IMR-90 (cell line): ENCODE results near the gene TTC28. TPM values are rescaled to one million over a fixed set of nuclear protein-coding genes. Genes with fewer than 3 reads are reported as not detected.

Experiments used
- ATAC-seq: fragments of 200-7000 bp; cut with Tn5 transposase; 2 replicates; pipeline ENCODE4 v1.9.1; 2020; ENCODE audit warnings: low read depth, mild to moderate bottlenecking, moderate library complexity
- BruUV-seq: library from RNA; stranded (reverse); fragments of 400-500 nt; replicated peaks from 2 replicates; lab custom pipeline; 2021; lab: Mats Ljungman, UMichigan
- CTCF ChIA-PET: fragments of 300-600 bp; formaldehyde crosslinking; extraction: SDS; loops from one replicate; lab custom pipeline; 2021; ENCODE audit warnings: antibody characterized with exemption; lab: Yijun Ruan, JAX
- POLR2A ChIA-PET: fragments of 300-600 bp; sonication (Branson Sonifier 250); formaldehyde crosslinking; loops from one replicate; lab custom pipeline; 2022; ENCODE audit warnings: antibody characterized with exemption; ENCODE audit not compliant: unreplicated experiment; lab: Charles Lee
- DNase-seq: peaks from one replicate; pipeline ENCODE4 v3.0.0; 2013
- H2AFZ ChIP-seq: replicated peaks from 2 replicates; pipeline ENCODE3; 2013; ENCODE audit warnings: low read length, mild to moderate bottlenecking; ENCODE audit not compliant: poor library complexity
- H2AK5ac ChIP-seq: 2 replicates; pipeline ENCODE4 v1.6.1; 2013; ENCODE audit warnings: low read depth, low read length, inconsistent platforms
- H2AK9ac ChIP-seq: replicated peaks from 2 replicates; pipeline ENCODE3; 2013; ENCODE audit warnings: mild to moderate bottlenecking, low read depth, low read length, moderate library complexity; ENCODE audit not compliant: poor library complexity
- H2BK120ac ChIP-seq: 2 replicates; pipeline ENCODE4 v1.6.1; 2013; ENCODE audit warnings: low read depth, low read length, inconsistent platforms
- H2BK15ac ChIP-seq: 3 replicates; pipeline ENCODE4 v1.6.1; 2013; ENCODE audit warnings: low read depth, low read length, inconsistent platforms
- H2BK20ac ChIP-seq: 2 replicates; pipeline ENCODE4 v1.6.1; 2013; ENCODE audit warnings: low read depth, mild to moderate bottlenecking, inconsistent platforms, low read length, moderate library complexity
- H2BK5ac ChIP-seq: 2 replicates; pipeline ENCODE4 v1.6.1; 2013; ENCODE audit warnings: mild to moderate bottlenecking, low read depth, low read length, inconsistent platforms; ENCODE audit not compliant: poor library complexity, severe bottlenecking
- H3K14ac ChIP-seq: replicated peaks from 2 replicates; pipeline ENCODE4 v1.6.1; 2013; ENCODE audit warnings: low read depth, low read length, inconsistent platforms
- H3K18ac ChIP-seq: 2 replicates; pipeline ENCODE4 v1.6.1; 2013; ENCODE audit warnings: low read depth, low read length, control low read depth
- H3K23ac ChIP-seq: 2 replicates; pipeline ENCODE4 v1.6.1; 2013; ENCODE audit warnings: low read depth, low read length, inconsistent platforms
- H3K27ac ChIP-seq: 2 replicates; pipeline ENCODE4 v1.5.1; 2013; ENCODE audit warnings: mild to moderate bottlenecking, control low read depth, low read length; ENCODE audit not compliant: insufficient read depth
- H3K27me3 ChIP-seq: 2 replicates; pipeline ENCODE4 v1.6.1; 2013; ENCODE audit warnings: low read length; ENCODE audit not compliant: control insufficient read depth, insufficient read depth
- H3K36me3 ChIP-seq: 2 replicates; pipeline ENCODE4 v1.6.1; 2013; ENCODE audit warnings: low read length, mixed read lengths; ENCODE audit not compliant: control insufficient read depth, insufficient read depth
- H3K4ac ChIP-seq: 2 replicates; pipeline ENCODE4 v1.6.1; 2013; ENCODE audit warnings: low read depth, low read length, inconsistent platforms
- H3K4me1 ChIP-seq: 2 replicates; pipeline ENCODE4 v1.6.1; 2013; ENCODE audit warnings: low read length, mixed read lengths; ENCODE audit not compliant: control insufficient read depth, insufficient read depth
- H3K4me2 ChIP-seq: 2 replicates; pipeline ENCODE4 v1.6.1; 2013; ENCODE audit warnings: low read depth, mild to moderate bottlenecking, control low read depth, low read length, moderate library complexity
- H3K4me3 ChIP-seq: 2 replicates; pipeline ENCODE4 v1.5.1; 2013; ENCODE audit warnings: low read depth, mild to moderate bottlenecking, control low read depth, low read length, moderate library complexity; ENCODE audit not compliant: insufficient read depth
- H3K56ac ChIP-seq: 2 replicates; pipeline ENCODE4 v1.6.1; 2013; ENCODE audit warnings: low read length, inconsistent platforms; ENCODE audit not compliant: insufficient read depth; ENCODE audit errors: extremely low read depth
- H3K79me1 ChIP-seq, 2 experiments: 2 replicates each; pipeline ENCODE4 v1.6.1; 2013; ENCODE audit warnings: low read length in 2 of 2, inconsistent platforms in 1 of 2, low read depth in 1 of 2
- H3K9ac ChIP-seq: 2 replicates; pipeline ENCODE4 v1.6.1; 2013; ENCODE audit warnings: low read depth, low read length, control low read depth
- H3K9me1 ChIP-seq: 2 replicates; pipeline ENCODE4 v1.6.1; 2013; ENCODE audit warnings: low read length, inconsistent platforms; ENCODE audit not compliant: insufficient read depth
- H3K9me3 ChIP-seq: 2 replicates; pipeline ENCODE4 v1.6.1; 2013; ENCODE audit warnings: low read length; ENCODE audit not compliant: control insufficient read depth, insufficient read depth
- H4K20me1 ChIP-seq: 2 replicates; pipeline ENCODE4 v1.6.1; 2013; ENCODE audit warnings: low read length, inconsistent platforms; ENCODE audit not compliant: insufficient read depth
- H4K5ac ChIP-seq: 2 replicates; pipeline ENCODE4 v1.6.1; 2013; ENCODE audit warnings: mild to moderate bottlenecking, low read depth, low read length, control low read depth
- H4K8ac ChIP-seq, 2 experiments: 2 replicates each; pipeline ENCODE4 v1.6.1; 2013; ENCODE audit warnings: low read depth in 2 of 2, low read length in 2 of 2, control low read depth in 1 of 2, inconsistent platforms in 1 of 2
- H4K91ac ChIP-seq: 2 replicates; pipeline ENCODE4 v1.6.1; 2013; ENCODE audit warnings: low read depth, low read length, inconsistent platforms; ENCODE audit not compliant: insufficient read depth
- CTCF ChIP-seq: conservative IDR thresholded peaks from 2 replicates; pipeline ENCODE4 v1.5.1; 2012; ENCODE audit warnings: mild to moderate bottlenecking, low read depth, low read length, improper control_type of control experiment
- FOS ChIP-seq: fragments of 150-350 bp; IDR thresholded peaks from 2 replicates; pipeline ENCODE4 v1.6.1; 2016; ENCODE audit warnings: low read depth, low read length
- MAFK ChIP-seq: IDR thresholded peaks from 2 replicates; pipeline ENCODE4 v1.6.1; 2012; ENCODE audit warnings: low read depth, low read length, improper control_type of control experiment
- RAD21 ChIP-seq: IDR thresholded peaks from 2 replicates; pipeline ENCODE4 v1.6.1; 2012; ENCODE audit warnings: low read length, improper control_type of control experiment
- RCOR1 ChIP-seq: IDR thresholded peaks from 2 replicates; pipeline ENCODE4 v1.6.1; 2012; ENCODE audit warnings: mild to moderate bottlenecking, low read length, improper control_type of control experiment; ENCODE audit not compliant: insufficient replicate concordance
- RFX5 ChIP-seq: IDR thresholded peaks from 2 replicates; pipeline ENCODE4 v1.8.0; 2012; ENCODE audit warnings: low read depth, mild to moderate bottlenecking, low read length, moderate library complexity
- USF2 ChIP-seq: fragments of 150-350 bp; IDR thresholded peaks from 2 replicates; pipeline ENCODE4 v1.6.1; 2017; ENCODE audit warnings: mild to moderate bottlenecking, antibody characterized with exemption, low read length, low read depth
- WGBS, 2 experiments: methylation state at CpG; one replicate each; pipeline versions ENCODE4 v1.1.5 to v1.1.7; 2013; ENCODE audit warnings: missing lambda C conversion rate in 2 of 2; ENCODE audit not compliant: insufficient read length in 1 of 2; ENCODE audit errors: extremely low coverage in 2 of 2; 5-methylcytosine and 5-hydroxymethylcytosine counted together
- dilution Hi-C: fragments of 300-500 bp; cut with HindIII; formaldehyde crosslinking; loops from one replicate; pipeline ENCODE4 v1.14.3; 2018; ENCODE audit warnings: low sequenced_read_pairs; ENCODE audit not compliant: unreplicated experiment
- in situ Hi-C: fragments of 300-500 bp; cut with MboI; formaldehyde crosslinking; loops from 3 replicates; pipeline ENCODE4 v1.14.3; 2019; ENCODE audit warnings: low sequenced_read_pairs, inconsistent platforms, mixed read lengths
- intact Hi-C: fragments of 100-400 bp; cut with micrococcal nuclease; formaldehyde crosslinking; loops from 2 replicates; pipeline ENCODE4 v1.10.0; 2022
- polyA plus RNA-seq, 3 experiments: library from polyadenylated mRNA; depleted of rRNA; stranded (reverse); fragments of >200 nt; gene quantifications; 2 replicates each; pipeline ENCODE4 v1.2.3, GENCODE V29; 2012; ENCODE audit warnings: low replicate concordance in 1 of 3
- total RNA-seq: library from RNA; depleted of rRNA; stranded (reverse); fragments of >200 nt; gene quantifications from 2 replicates; pipeline ENCODE4 v1.2.3, GENCODE V29; 2012

TTC28 gene
- total and polyA plus RNA-seq, 2 of the 4 experiments (the other 2 are of a cell fraction): 5.6 to 13.3 TPM

- intact Hi-C loops: loop anchor here (5.0 to 10.0 kb wide), 3 partner anchors 338 to 711 kb away; no protein-coding TSS in a partner anchor
- Histone ChIP-seq H2BK20ac (no peak overlapping the region), H2AFZ (no peak overlapping the region), H4K20me1 (no peaks in the 10 kb centered on the region; the same call in 1 of the 2 replicates), H3K9ac (no peak overlapping the region), H2AK5ac (no peak overlapping the region), H3K9me3 (no peaks in the 10 kb centered on the region), H2AK9ac (no peak overlapping the region), H3K4me3 (no peak overlapping the region), H2BK5ac (no peak overlapping the region), H4K5ac (no peak overlapping the region), H3K4me1 (peaks cover 6% of the 10 kb centered on the region; the same call in 1 of the 2 replicates), H3K18ac (no peak overlapping the region), H3K23ac (no peak overlapping the region), H3K4ac (no peak overlapping the region), H3K36me3 (no peaks in the 10 kb centered on the region), H3K79me1 (peaks cover 0 to 3% of the 10 kb centered on the region in 2 experiments; a peak in 2 of 4 replicates), H2BK15ac (no peak overlapping the region), H3K14ac (no peak overlapping the region), H3K56ac (no peak overlapping the region), H3K4me2 (no peak overlapping the region), H4K91ac (no peak overlapping the region), H2BK120ac (no peak overlapping the region), H4K8ac (no peak overlapping the region), H3K27ac (no peak overlapping the region), H3K27me3 (no peaks in the 10 kb centered on the region), H3K9me1 (no peaks in the 10 kb centered on the region)
- ChIA-PET CTCF (interaction anchor here (1.0 to 2.5 kb wide), 3 partner anchors 10 to 573 kb away, joined by 3 to 10 read pairs (median 9); no protein-coding TSS in a partner anchor), POLR2A (no interaction called here)
- BruUV-seq: no TSS peak
- 100% methylated on average over 3 of the region's 3 CpGs; no CpG with 5 or more reads in 1 of the 2 experiments for WGBS, 2 experiments
- TF ChIP-seq RAD21: no peak
- no peak for TF ChIP-seq USF2
- TF ChIP-seq MAFK: no peak
- no peak for TF ChIP-seq RCOR1
- no peak for TF ChIP-seq RFX5
- TF ChIP-seq CTCF: no peak
- TF ChIP-seq FOS: no peak
- dilution Hi-C loops: no loop called here
- in situ Hi-C loops: loop anchor here (10.0 kb wide), 1 partner anchor 568 kb away; no protein-coding TSS in a partner anchor
- DNase-seq (no peak), ATAC-seq (no peak)
Observed at GRCh38 chr22:28593299-28593698, 86.3 kb downstream of the TTC28 start.
